HepG2 (cell line): ENCODE measurements around the gene LRBA. TPM values are rescaled to one million over a fixed set of nuclear protein-coding genes. Genes with fewer than 3 reads are reported as not detected.

Experiments used
- ATAC-seq: fragments of 200-7000 bp; cut with Tn5 transposase; 3 replicates; pipeline ENCODE4 v1.9.1; 2020; ENCODE audit warnings: mild to moderate bottlenecking, moderate library complexity
- BruUV-seq: library from RNA; stranded (reverse); fragments of 400-500 nt; replicated peaks from 2 replicates; lab custom pipeline; 2021; lab: Mats Ljungman, UMichigan
- CTCF ChIA-PET: fragments of 300-600 bp; formaldehyde crosslinking; extraction: SDS; loops from one replicate; lab custom pipeline; 2021; ENCODE audit warnings: low total read pairs, inconsistent platforms, low intra/inter-chr PET ratio; lab: Yijun Ruan, JAX
- POLR2A ChIA-PET: fragments of 350-600 bp; sonication (Branson Sonifier 250); formaldehyde crosslinking; loops from one replicate; lab custom pipeline; 2020; ENCODE audit warnings: antibody characterized with exemption, inconsistent platforms; lab: Yijun Ruan, JAX
- DNase-seq: peaks from one replicate; pipeline ENCODE4 v3.0.0-alpha.2; 2015; ENCODE audit warnings: low spot score
- FAIRE-seq: peaks from 3 replicates; lab custom pipeline; 2011; peaks lifted over from hg19 to GRCh38; lab: Jason Lieb, UNC
- H2AFZ ChIP-seq: one replicate; pipeline ENCODE4 v1.6.1; 2011; ENCODE audit warnings: low read length, inconsistent platforms
- H3K27ac ChIP-seq: fragments of 300-600 bp; 3 replicates; pipeline ENCODE4 v1.8.0; 2011; ENCODE audit warnings: mixed run types, mild to moderate bottlenecking, mixed read lengths, low read length, inconsistent platforms; ENCODE audit not compliant: insufficient read depth; ENCODE audit errors: extremely low read length
- H3K27me3 ChIP-seq, 2 experiments: fragments of 200-600 bp in 1 of 2; 2 replicates in 1 of 2; 3 replicates in 1 of 2; pipeline versions ENCODE4 v1.6.0 to v1.8.0; 2011; ENCODE audit warnings: low read length in 2 of 2, mild to moderate bottlenecking in 2 of 2, moderate library complexity in 2 of 2, inconsistent platforms in 1 of 2; ENCODE audit not compliant: insufficient read depth in 2 of 2, control insufficient read depth in 1 of 2
- H3K36me3 ChIP-seq, 2 experiments: fragments of 200-600 bp in 1 of 2; replicated peaks in 1 of 2; 2 replicates in 1 of 2; 3 replicates in 1 of 2; pipeline versions ENCODE4 v1.5.1 to v1.8.0; 2011; ENCODE audit warnings: low read length in 2 of 2, inconsistent platforms in 1 of 2; ENCODE audit not compliant: insufficient read depth in 2 of 2, control insufficient read depth in 1 of 2
- H3K4me1 ChIP-seq: 2 replicates; pipeline ENCODE4 v1.5.1; 2012; ENCODE audit warnings: low read length, inconsistent platforms; ENCODE audit not compliant: insufficient read depth
- H3K4me2 ChIP-seq: 2 replicates; pipeline ENCODE4 v1.6.0; 2011; ENCODE audit warnings: low read depth, low read length, inconsistent platforms
- H3K4me3 ChIP-seq, 3 experiments: fragments of 200-600 bp in 1 of 3; sonication (generic), shearing (Covaris generic) in 1 of 3; replicated peaks in 1 of 3; 2 replicates each; pipeline ENCODE4 v1.5.1; 2011 to 2016; ENCODE audit warnings: low read length in 3 of 3, inconsistent platforms in 2 of 3, low read depth in 2 of 3, mild to moderate bottlenecking in 2 of 3, control low read depth in 1 of 3, mixed read lengths in 1 of 3; ENCODE audit not compliant: insufficient read depth in 1 of 3
- H3K79me2 ChIP-seq: one replicate; pipeline ENCODE4 v1.6.1; 2011; ENCODE audit warnings: low read length, inconsistent platforms; ENCODE audit not compliant: insufficient read depth
- H3K9ac ChIP-seq: 2 replicates; pipeline ENCODE4 v1.6.0; 2011; ENCODE audit warnings: mild to moderate bottlenecking, low read depth, low read length, inconsistent platforms; ENCODE audit not compliant: insufficient read depth
- H3K9me3 ChIP-seq: 2 replicates; pipeline ENCODE4 v1.5.1; 2012; ENCODE audit warnings: mild to moderate bottlenecking, low read length
- H4K20me1 ChIP-seq: 2 replicates; pipeline ENCODE4 v1.6.0; 2011; ENCODE audit warnings: inconsistent platforms, mild to moderate bottlenecking, low read length, moderate library complexity; ENCODE audit not compliant: insufficient read depth
- ETS1 ChIP-seq: sonication (generic); formaldehyde crosslinking; IDR thresholded peaks from 2 replicates; pipeline ENCODE4 v1.4.0; 2020; ENCODE audit warnings: missing genetic modification reagents
- KDM6A ChIP-seq: IDR thresholded peaks from 2 replicates; pipeline ENCODE4 v1.6.1; 2016; ENCODE audit warnings: low read depth
- REPIN1 ChIP-seq: sonication (generic); formaldehyde crosslinking; IDR thresholded peaks from 2 replicates; pipeline ENCODE4 v1.8.0; 2022; ENCODE audit warnings: missing genetic modification reagents, low read depth, mild to moderate bottlenecking, borderline replicate concordance
- RFX1 ChIP-seq: fragments of 450-650 bp; IDR thresholded peaks from 2 replicates; pipeline ENCODE4 v1.6.1; 2017
- TAF1 ChIP-seq: sonication (generic); formaldehyde crosslinking; IDR thresholded peaks from 2 replicates; pipeline ENCODE4 v1.4.0; 2020; ENCODE audit warnings: missing genetic modification reagents
- ZBTB7A ChIP-seq: sonication (generic); formaldehyde crosslinking; IDR thresholded peaks from 2 replicates; pipeline ENCODE4 v1.8.0; 2022; ENCODE audit warnings: mild to moderate bottlenecking, missing genetic modification reagents
- ZEB1 ChIP-seq: IDR thresholded peaks from 2 replicates; pipeline ENCODE4 v1.6.1; 2012; ENCODE audit warnings: mild to moderate bottlenecking, low read depth, inconsistent platforms; ENCODE audit not compliant: insufficient replicate concordance
- ZKSCAN1 ChIP-seq: fragments of 150-350 bp; IDR thresholded peaks from 2 replicates; pipeline ENCODE4 v1.6.1; 2014; ENCODE audit warnings: low read length
- ZNF121 ChIP-seq: sonication (generic); formaldehyde crosslinking; IDR thresholded peaks from 2 replicates; pipeline ENCODE4 v1.5.0; 2020; ENCODE audit warnings: mild to moderate bottlenecking, missing genetic modification reagents
- ZNF274 ChIP-seq: sonication (generic); formaldehyde crosslinking; IDR thresholded peaks from 2 replicates; pipeline ENCODE4 v1.5.1; 2020; ENCODE audit warnings: mild to moderate bottlenecking, missing genetic modification reagents
- WGBS: methylation state at CpG from one replicate; pipeline ENCODE4 v1.1.6; 2017; ENCODE audit warnings: low lambda C conversion rate; 5-methylcytosine and 5-hydroxymethylcytosine counted together
- in situ Hi-C: cut with HindIII; loops from 2 replicates; pipeline ENCODE4 v1.10.0; 2017; ENCODE audit warnings: low pct_unique_long_range_greater_than_20kb; ENCODE audit not compliant: extremely low pct_ligation_motif_present
- intact Hi-C: fragments of 100-400 bp; cut with micrococcal nuclease; formaldehyde crosslinking; loops from one replicate; pipeline ENCODE4 v1.10.0; 2022; ENCODE audit not compliant: unreplicated experiment
- polyA plus RNA-seq, 8 experiments: library from polyadenylated mRNA; depleted of rRNA in 3 of 8; stranded (reverse) in 7 of 8; unstranded in 1 of 8; fragments of >200 nt; fragmentation: Illumina TruSeq in 4 of 8; extraction: Trizol in 4 of 8; gene quantifications; 2 replicates each; pipeline versions ENCODE4 v1.2.1 to v1.2.3, GENCODE V29; 2011 to 2016; ENCODE audit warnings: low read depth in 4 of 8, missing spikeins in 1 of 8, mixed read lengths in 1 of 8; ENCODE audit not compliant: insufficient read depth in 1 of 8
- total RNA-seq, 5 experiments: library from RNA; depleted of rRNA; stranded (reverse); fragments of >200 nt; fragmentation: Illumina TruSeq; extraction: Trizol; gene quantifications; 2 replicates each; pipeline ENCODE4 v1.2.3, GENCODE V29; 2016; ENCODE audit warnings: low read depth in 1 of 5
- TF ChIP-seq, protein P1 (sequence below): sonication (generic); formaldehyde crosslinking; IDR thresholded peaks from 2 replicates; pipeline ENCODE4 v1.4.0; 2020; ENCODE audit warnings: missing genetic modification reagents
- TF ChIP-seq, protein P2 (sequence below): sonication (generic); formaldehyde crosslinking; conservative IDR thresholded peaks from 2 replicates; pipeline ENCODE4 v1.4.0; 2020; ENCODE audit warnings: missing genetic modification reagents
- TF ChIP-seq, protein P3 (sequence below): IDR thresholded peaks from 2 replicates; pipeline ENCODE4 v1.6.1; 2016
- TF ChIP-seq, protein P4 (sequence below): sonication (generic); formaldehyde crosslinking; IDR thresholded peaks from 2 replicates; pipeline ENCODE4 v1.8.1; 2022; ENCODE audit warnings: mild to moderate bottlenecking, missing genetic modification reagents

LRBA gene
- total and polyA plus RNA-seq, 2 of the 13 experiments (the other 11 are each of a cell fraction or from before 2014, with no cell fraction given): 21.0 to 37.2 TPM

DNA sequence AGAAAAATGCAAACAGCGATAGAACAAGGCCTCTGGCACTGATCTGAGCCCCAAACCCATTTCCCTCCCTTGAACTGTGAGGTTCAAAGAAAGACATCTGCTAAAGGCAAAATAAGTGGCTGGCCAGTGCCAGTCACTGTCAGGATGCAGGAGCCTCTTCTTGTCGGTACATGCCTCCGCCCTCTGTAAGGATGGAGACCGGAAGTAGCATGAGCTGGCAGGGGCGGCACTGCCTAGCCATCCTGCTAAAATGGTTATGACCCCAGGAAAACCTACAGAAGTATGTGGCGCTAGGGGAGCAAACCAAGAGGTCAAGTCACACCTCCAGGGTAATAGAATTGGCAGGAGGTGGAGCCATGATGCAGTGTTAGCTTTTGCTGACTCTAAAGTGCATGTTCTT lies 756.5 kb downstream of the LRBA start:
- ATAC-seq (no peak), FAIRE-seq (no peak), DNase-seq (no peak)
- Histone ChIP-seq H2AFZ (no peak overlapping the region), H4K20me1 (no peaks in the 10 kb centered on the region), H3K36me3 (peaks cover 0 to 2% of the 10 kb centered on the region in 2 experiments; a peak in 1 of 5 replicates), H3K27me3 (no peaks in the 10 kb centered on the region), H3K27ac (no peak overlapping the region), H3K9me3 (no peaks in the 10 kb centered on the region), H3K4me1 (peaks cover 49% of the 10 kb centered on the region), H3K4me2 (no peak overlapping the region), H3K79me2 (no peaks in the 10 kb centered on the region), H3K9ac (no peak overlapping the region), H3K4me3 (no peak overlapping the region)
- BruUV-seq: no TSS peak
- CTCF ChIA-PET: no interaction called here
- no peak for TF ChIP-seq ZKSCAN1
- TF ChIP-seq ZBTB7A (CRISPR knock-in tag): no peak
- no peak for TF ChIP-seq REPIN1 (CRISPR knock-in tag)
- TF ChIP-seq RFX1: no peak
- no peak for TF ChIP-seq ZNF121 (CRISPR knock-in tag)
- TF ChIP-seq, protein P1, sequence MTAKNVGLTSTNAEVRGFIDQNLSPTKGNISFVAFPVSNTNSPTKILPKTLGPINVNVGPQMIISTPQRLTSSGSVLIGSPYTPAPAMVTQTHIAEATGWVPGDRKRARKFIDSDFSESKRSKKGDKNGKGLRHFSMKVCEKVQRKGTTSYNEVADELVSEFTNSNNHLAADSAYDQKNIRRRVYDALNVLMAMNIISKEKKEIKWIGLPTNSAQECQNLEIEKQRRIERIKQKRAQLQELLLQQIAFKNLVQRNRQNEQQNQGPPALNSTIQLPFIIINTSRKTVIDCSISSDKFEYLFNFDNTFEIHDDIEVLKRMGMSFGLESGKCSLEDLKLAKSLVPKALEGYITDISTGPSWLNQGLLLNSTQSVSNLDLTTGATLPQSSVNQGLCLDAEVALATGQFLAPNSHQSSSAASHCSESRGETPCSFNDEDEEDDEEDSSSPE: no peak
- TF ChIP-seq, protein P2, sequence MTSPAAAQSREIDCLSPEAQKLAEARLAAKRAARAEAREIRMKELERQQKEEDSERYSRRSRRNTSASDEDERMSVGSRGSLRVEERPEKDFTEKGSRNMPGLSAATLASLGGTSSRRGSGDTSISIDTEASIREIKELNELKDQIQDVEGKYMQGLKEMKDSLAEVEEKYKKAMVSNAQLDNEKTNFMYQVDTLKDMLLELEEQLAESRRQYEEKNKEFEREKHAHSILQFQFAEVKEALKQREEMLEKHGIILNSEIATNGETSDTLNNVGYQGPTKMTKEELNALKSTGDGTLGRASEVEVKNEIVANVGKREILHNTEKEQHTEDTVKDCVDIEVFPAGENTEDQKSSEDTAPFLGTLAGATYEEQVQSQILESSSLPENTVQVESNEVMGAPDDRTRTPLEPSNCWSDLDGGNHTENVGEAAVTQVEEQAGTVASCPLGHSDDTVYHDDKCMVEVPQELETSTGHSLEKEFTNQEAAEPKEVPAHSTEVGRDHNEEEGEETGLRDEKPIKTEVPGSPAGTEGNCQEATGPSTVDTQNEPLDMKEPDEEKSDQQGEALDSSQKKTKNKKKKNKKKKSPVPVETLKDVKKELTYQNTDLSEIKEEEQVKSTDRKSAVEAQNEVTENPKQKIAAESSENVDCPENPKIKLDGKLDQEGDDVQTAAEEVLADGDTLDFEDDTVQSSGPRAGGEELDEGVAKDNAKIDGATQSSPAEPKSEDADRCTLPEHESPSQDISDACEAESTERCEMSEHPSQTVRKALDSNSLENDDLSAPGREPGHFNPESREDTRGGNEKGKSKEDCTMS (CRISPR knock-in tag): no peak
- TF ChIP-seq ZEB1: no peak
- no peak for TF ChIP-seq ZNF274
- no peak for TF ChIP-seq ETS1 (CRISPR knock-in tag)
- TF ChIP-seq TAF1: no peak
- no peak for TF ChIP-seq KDM6A (CRISPR knock-in tag)
- TF ChIP-seq, protein P3, sequence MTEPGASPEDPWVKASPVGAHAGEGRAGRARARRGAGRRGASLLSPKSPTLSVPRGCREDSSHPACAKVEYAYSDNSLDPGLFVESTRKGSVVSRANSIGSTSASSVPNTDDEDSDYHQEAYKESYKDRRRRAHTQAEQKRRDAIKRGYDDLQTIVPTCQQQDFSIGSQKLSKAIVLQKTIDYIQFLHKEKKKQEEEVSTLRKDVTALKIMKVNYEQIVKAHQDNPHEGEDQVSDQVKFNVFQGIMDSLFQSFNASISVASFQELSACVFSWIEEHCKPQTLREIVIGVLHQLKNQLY (CRISPR knock-in tag): no peak
- TF ChIP-seq, protein P4, sequence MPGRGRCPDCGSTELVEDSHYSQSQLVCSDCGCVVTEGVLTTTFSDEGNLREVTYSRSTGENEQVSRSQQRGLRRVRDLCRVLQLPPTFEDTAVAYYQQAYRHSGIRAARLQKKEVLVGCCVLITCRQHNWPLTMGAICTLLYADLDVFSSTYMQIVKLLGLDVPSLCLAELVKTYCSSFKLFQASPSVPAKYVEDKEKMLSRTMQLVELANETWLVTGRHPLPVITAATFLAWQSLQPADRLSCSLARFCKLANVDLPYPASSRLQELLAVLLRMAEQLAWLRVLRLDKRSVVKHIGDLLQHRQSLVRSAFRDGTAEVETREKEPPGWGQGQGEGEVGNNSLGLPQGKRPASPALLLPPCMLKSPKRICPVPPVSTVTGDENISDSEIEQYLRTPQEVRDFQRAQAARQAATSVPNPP: no peak
- POLR2A ChIA-PET: interaction anchor here (1.2 kb wide), 1 partner anchor 11 kb away, joined by 3 read pairs; no protein-coding TSS in a partner anchor
- intact Hi-C loops (no loop called here), in situ Hi-C loops (no loop called here)
- WGBS: 82% methylated on average over 6 of the region's 6 CpGs
